K562 (cell line): ENCODE results near the gene HEMK1. TPM values are rescaled to one million over a fixed set of nuclear protein-coding genes. Genes with fewer than 3 reads are reported as not detected.
A peak's percentile ranks its signal among the peaks of the same experiment; 100 is the strongest.

Experiments
- ATAC-seq: fragments of 200-7000 bp; cut with Tn5 transposase; 3 replicates; pipeline ENCODE4 v1.9.1; 2020; ENCODE audit warnings: moderate library complexity
- BruUV-seq: library from RNA; stranded (reverse); fragments of 400-500 nt; replicated peaks from 2 replicates; lab custom pipeline; 2021; lab: Mats Ljungman, UMichigan
- CTCF ChIA-PET: fragments of 300-600 bp; formaldehyde crosslinking; extraction: SDS; loops from one replicate; lab custom pipeline; 2021; ENCODE audit warnings: low intra/inter-chr PET ratio; lab: Yijun Ruan, JAX
- POLR2A ChIA-PET: fragments of 300-600, 350-650 bp; sonication (Branson Sonifier 250); formaldehyde crosslinking; extraction: SDS; loops from one replicate; lab custom pipeline; 2021; ENCODE audit warnings: antibody characterized with exemption, inconsistent platforms; lab: Yijun Ruan, JAX
- DNase-seq, 4 experiments: peaks; one replicate each; pipeline versions ENCODE4 v3.0.0 to v3.0.0-alpha.2; 2011 to 2018; ENCODE audit warnings: low spot score in 3 of 4, mixed read lengths in 3 of 4; ENCODE audit errors: extremely low read depth in 1 of 4
- FAIRE-seq: peaks from 2 replicates; lab custom pipeline; 2011; peaks lifted over from hg19 to GRCh38; lab: Jason Lieb, UNC
- H2AFZ ChIP-seq: 2 replicates; pipeline ENCODE4 v1.6.0; 2011; ENCODE audit warnings: low read depth, low read length, control low read depth, inconsistent platforms
- H3K27ac ChIP-seq: fragments of 200-600 bp; 3 replicates; pipeline ENCODE4 v1.8.0; 2011; ENCODE audit warnings: low read depth, mild to moderate bottlenecking, control low read depth, inconsistent platforms, low read length, moderate library complexity, mixed read lengths; ENCODE audit errors: extremely low read depth
- H3K27me3 ChIP-seq, 2 experiments: fragments of 300-600 bp in 1 of 2; 2 replicates in 1 of 2; 3 replicates in 1 of 2; pipeline versions ENCODE4 v1.6.0 to v1.8.0; 2011; ENCODE audit warnings: inconsistent platforms in 2 of 2, low read length in 2 of 2, mild to moderate bottlenecking in 1 of 2, mixed read lengths in 1 of 2, moderate library complexity in 1 of 2; ENCODE audit not compliant: control insufficient read depth in 2 of 2, insufficient read depth in 2 of 2
- H3K36me3 ChIP-seq: fragments of 300-600 bp; 3 replicates; pipeline ENCODE4 v1.8.0; 2011; ENCODE audit warnings: mild to moderate bottlenecking, low read length, inconsistent platforms; ENCODE audit not compliant: control insufficient read depth, insufficient read depth
- H3K4me1 ChIP-seq, 2 experiments: fragments of 200-600 bp in 1 of 2; replicated peaks in 1 of 2; 2 replicates in 1 of 2; 3 replicates in 1 of 2; pipeline versions ENCODE4 v1.5.1 to v1.8.0; 2011; ENCODE audit warnings: inconsistent platforms in 2 of 2, low read length in 2 of 2, mild to moderate bottlenecking in 1 of 2, mixed read lengths in 1 of 2, moderate library complexity in 1 of 2; ENCODE audit not compliant: control insufficient read depth in 2 of 2, insufficient read depth in 2 of 2
- H3K4me2 ChIP-seq: 2 replicates; pipeline ENCODE4 v1.6.1; 2011; ENCODE audit warnings: low read length, control low read depth, inconsistent platforms, mixed read lengths; ENCODE audit not compliant: insufficient read depth
- H3K4me3 ChIP-seq: fragments of 200-600 bp; sonication (generic), shearing (Covaris generic); 2 replicates; pipeline ENCODE4 v1.5.1; 2016; ENCODE audit warnings: control low read depth, inconsistent platforms
- H3K79me2 ChIP-seq: fragments of 200-600 bp; 3 replicates; pipeline ENCODE4 v1.8.0; 2011; ENCODE audit warnings: low read length, inconsistent platforms; ENCODE audit not compliant: control insufficient read depth, insufficient read depth
- H3K9ac ChIP-seq, 2 experiments: 2 replicates each; pipeline versions ENCODE4 v1.6.0 to v1.6.1; 2011; ENCODE audit warnings: low read depth in 2 of 2, low read length in 2 of 2, control low read depth in 1 of 2, inconsistent platforms in 1 of 2, mild to moderate bottlenecking in 1 of 2, mixed read lengths in 1 of 2; ENCODE audit not compliant: insufficient read depth in 1 of 2
- H3K9me1 ChIP-seq: one replicate; pipeline ENCODE4 v1.6.0; 2011; ENCODE audit warnings: inconsistent platforms, mild to moderate bottlenecking, low read length, moderate library complexity; ENCODE audit not compliant: control insufficient read depth, insufficient read depth
- H3K9me3 ChIP-seq: replicated peaks from 2 replicates; pipeline ENCODE4 v1.5.1; 2011; ENCODE audit warnings: low read depth, low read length, inconsistent platforms; ENCODE audit not compliant: control insufficient read depth, insufficient read depth
- H4K20me1 ChIP-seq: replicated peaks from 2 replicates; pipeline ENCODE4 v1.6.1; 2011; ENCODE audit warnings: low read length, inconsistent platforms, mixed read lengths; ENCODE audit not compliant: control insufficient read depth, insufficient read depth
- EGR1 ChIP-seq: fragments of 450-650 bp; conservative IDR thresholded peaks from 2 replicates; pipeline ENCODE4 v1.6.1; 2017; ENCODE audit warnings: mild to moderate bottlenecking
- HDGF ChIP-seq: fragments of 450-650 bp; IDR thresholded peaks from 2 replicates; pipeline ENCODE4 v1.6.1; 2016
- XRCC4 ChIP-seq: IDR thresholded peaks from one replicate; pipeline ENCODE4 v1.6.1; 2011; ENCODE audit not compliant: insufficient read depth, insufficient read length; ENCODE audit errors: extremely low read depth
- ZNF511 ChIP-seq: sonication (generic); formaldehyde crosslinking; IDR thresholded peaks from 2 replicates; pipeline ENCODE4 v1.8.0; 2022; ENCODE audit warnings: mild to moderate bottlenecking, missing genetic modification reagents
- WGBS: fragments of 100-300 bp; shearing (Covaris generic); methylation state at CpG from one replicate; pipeline ENCODE4 v1.1.6; 2016; ENCODE audit warnings: low coverage, mixed read lengths; ENCODE audit not compliant: insufficient coverage; ENCODE audit errors: missing lambda C conversion rate; 5-methylcytosine and 5-hydroxymethylcytosine counted together
- in situ Hi-C: fragments of 300-500 bp; cut with MboI; formaldehyde crosslinking; loops from 4 replicates; pipeline ENCODE4 v1.15.0; 2018; ENCODE audit warnings: inconsistent platforms, mixed read lengths
- intact Hi-C: fragments of 100-400 bp; cut with micrococcal nuclease; formaldehyde crosslinking; loops from 2 replicates; pipeline ENCODE4 v1.14.2; 2022
- polyA plus RNA-seq, 8 experiments: library from polyadenylated mRNA; depleted of rRNA in 4 of 8; stranded (reverse) in 5 of 8; unstranded in 3 of 8; fragments of >200 nt; fragmentation: Nextera tagmentation in 2 of 8; fragmentation: Illumina TruSeq in 1 of 8; extraction: Ambion mirVana in 2 of 8; extraction: Trizol in 1 of 8; gene quantifications; 2 replicates each; pipeline versions ENCODE4 v1.2.1 to v1.2.3, GENCODE V29; 2011 to 2014; ENCODE audit warnings: inconsistent platforms in 1 of 8, missing spikeins in 1 of 8
- total RNA-seq, 7 experiments: library from RNA; depleted of rRNA in 6 of 7; stranded (reverse); fragments of >200 nt in 6 of 7; fragmentation: Illumina TruSeq in 2 of 7; extraction: Trizol in 2 of 7; gene quantifications; 2 replicates each; pipeline versions ENCODE4 v1.2.1 to v1.2.3, GENCODE V29; 2011 to 2021; ENCODE audit warnings: low replicate concordance in 1 of 7
- TF ChIP-seq, protein P1 (sequence below): sonication (generic); formaldehyde crosslinking; IDR thresholded peaks from 2 replicates; pipeline ENCODE4 v1.8.0; 2023; ENCODE audit warnings: mild to moderate bottlenecking, missing genetic modification reagents
- TF ChIP-seq, protein P2 (sequence below): sonication (generic); formaldehyde crosslinking; IDR thresholded peaks from 2 replicates; pipeline ENCODE4 v1.9.0; 2022; ENCODE audit warnings: mild to moderate bottlenecking, missing genetic modification reagents

HEMK1 gene
- total and polyA plus RNA-seq, 9 of the 15 experiments (the other 6 are each of a cell fraction or from before 2014, with no cell fraction given): 2.0 to 16.8 (median 11.4) TPM

DNA sequence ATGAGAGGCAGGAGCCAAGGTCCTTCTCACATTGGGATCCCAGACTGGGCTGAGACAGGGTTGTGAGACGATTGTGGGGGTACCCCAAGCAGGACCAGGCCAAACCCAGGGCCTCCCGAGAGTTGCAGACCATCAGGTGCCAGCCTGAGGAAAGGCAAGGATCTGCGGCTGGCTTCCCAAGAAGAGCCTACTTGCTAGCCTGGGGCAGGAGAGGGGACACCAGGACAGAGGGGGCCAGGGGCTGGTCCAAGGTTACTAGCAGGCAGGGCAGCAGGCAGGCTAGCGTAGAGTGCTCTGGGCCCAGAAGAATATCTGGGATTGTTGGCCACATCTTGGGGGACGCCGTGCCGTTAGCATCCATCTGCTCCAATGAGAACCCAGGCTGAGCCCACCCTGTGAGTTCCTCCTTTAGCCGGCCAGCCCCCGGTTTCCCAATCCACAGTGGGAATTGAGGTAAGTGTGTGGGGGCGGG is 41.7 kb downstream of the HEMK1 start:
- intact Hi-C loops (loop anchor here (1.0 to 10.0 kb wide), 3 partner anchors 21 to 774 kb away; partner anchors contain the start of genes MANF and TMEM115), in situ Hi-C loops (loop anchor here (5.0 kb wide), 1 partner anchor 34 kb away; no protein-coding TSS in a partner anchor)
- H2AFZ ChIP-seq: no peak overlapping the region
- ChIA-PET POLR2A (interaction anchor here (0.6 to 2.0 kb wide), 8 partner anchors 13 to 148 kb away, joined by 3 to 10 read pairs (median 4); partner anchors contain the start of gene HEMK1), CTCF (no interaction called here)
- no peaks in the 10 kb centered on the region for H3K9me3 ChIP-seq
- peaks cover 74% of the 10 kb centered on the region for H3K79me2 ChIP-seq
- peak overlapping the region; percentile 85 for H3K27ac ChIP-seq
- WGBS: 0% methylated on average over 6 of the region's 10 CpGs
- peaks cover 49% of the 10 kb centered on the region for H3K36me3 ChIP-seq
- BruUV-seq: TSS peak; percentile 44
- H3K27me3 ChIP-seq: no peaks in the 10 kb centered on the region
- H3K9ac ChIP-seq: peak overlapping the region; percentile 87 to 94
- DNase-seq (no peak), ATAC-seq (no peak)
- no peaks in the 10 kb centered on the region for H3K9me1 ChIP-seq
- H3K4me2 ChIP-seq: peak overlapping the region; percentile 95
- H3K4me3 ChIP-seq: peak overlapping the region; percentile 87
- H4K20me1 ChIP-seq: peaks cover 31% of the 10 kb centered on the region
- TF ChIP-seq, protein P1, sequence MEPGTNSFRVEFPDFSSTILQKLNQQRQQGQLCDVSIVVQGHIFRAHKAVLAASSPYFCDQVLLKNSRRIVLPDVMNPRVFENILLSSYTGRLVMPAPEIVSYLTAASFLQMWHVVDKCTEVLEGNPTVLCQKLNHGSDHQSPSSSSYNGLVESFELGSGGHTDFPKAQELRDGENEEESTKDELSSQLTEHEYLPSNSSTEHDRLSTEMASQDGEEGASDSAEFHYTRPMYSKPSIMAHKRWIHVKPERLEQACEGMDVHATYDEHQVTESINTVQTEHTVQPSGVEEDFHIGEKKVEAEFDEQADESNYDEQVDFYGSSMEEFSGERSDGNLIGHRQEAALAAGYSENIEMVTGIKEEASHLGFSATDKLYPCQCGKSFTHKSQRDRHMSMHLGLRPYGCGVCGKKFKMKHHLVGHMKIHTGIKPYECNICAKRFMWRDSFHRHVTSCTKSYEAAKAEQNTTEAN: 0 out of 2 replicates have a peak, but pooled peaks have one; percentile 20
- TF ChIP-seq EGR1 (0 out of 2 replicates have a peak, but pooled peaks have one; percentile 53), ZNF511 (CRISPR knock-in tag) (0 out of 2 replicates have a peak, but pooled peaks have one; percentile 4), HDGF (0 out of 2 replicates have a peak, but pooled peaks have one; percentile 16), XRCC4 (no peak)
- TF ChIP-seq, protein P2, sequence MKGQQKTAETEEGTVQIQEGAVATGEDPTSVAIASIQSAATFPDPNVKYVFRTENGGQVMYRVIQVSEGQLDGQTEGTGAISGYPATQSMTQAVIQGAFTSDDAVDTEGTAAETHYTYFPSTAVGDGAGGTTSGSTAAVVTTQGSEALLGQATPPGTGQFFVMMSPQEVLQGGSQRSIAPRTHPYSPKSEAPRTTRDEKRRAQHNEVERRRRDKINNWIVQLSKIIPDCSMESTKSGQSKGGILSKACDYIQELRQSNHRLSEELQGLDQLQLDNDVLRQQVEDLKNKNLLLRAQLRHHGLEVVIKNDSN (CRISPR knock-in tag): 0 out of 2 replicates have a peak, but pooled peaks have one; percentile 13
- TF ChIP-seq, all 486 proteins: peak for 5
- peaks cover 18 to 36% of the 10 kb centered on the region in 2 experiments; a peak in 4 of 5 replicates for H3K4me1 ChIP-seq
- FAIRE-seq: no peak
